T follicular helper cell (primary cell): Measurements from ENCODE around the gene MYO1D.
"Not testable (repeated sequence)": the region's sequence is repeated elsewhere in the genome, so short reads cannot be mapped to it uniquely, and the experiment has no call there.

Experiments used
- DNase-seq: peaks from one replicate; pipeline ENCODE4 v3.0.0-alpha.2; 2020; ENCODE audit warnings: low read depth

Gene MYO1D

GRCh38 chr17:32894245-32894644, 17.3 kb upstream of the MYO1D start:
- no peak for DNase-seq

GRCh38 chr17:32887410-32887809, 10.5 kb upstream of the MYO1D start:
- DNase-seq = not testable (repeated sequence)

- not testable (repeated sequence) for DNase-seq
Measured at GRCh38 chr17:32886951-32887350, 10.0 kb upstream of the MYO1D start.

GRCh38 chr17:32882734-32883133, 5.8 kb upstream of the MYO1D start:
- no peak for DNase-seq

GRCh38 chr17:32882029-32882428, 5.1 kb upstream of the MYO1D start:
- no peak for DNase-seq

- DNase-seq = no peak
Measured at GRCh38 chr17:32880671-32881453, 3.9 kb upstream of the MYO1D start.

GRCh38 chr17:32879134-32879533, 2.2 kb upstream of the MYO1D start:
- no peak for DNase-seq

GRCh38 chr17:32878211-32878610, 1.3 kb upstream of the MYO1D start:
- DNase-seq = no peak

GRCh38 chr17:32877164-32877764, 340 bp upstream of the MYO1D start:
- DNase-seq = peak; percentile 89

GRCh38 chr17:32875923-32876416, 954 bp downstream of the MYO1D start:
- no peak for DNase-seq

GRCh38 chr17:32875230-32875917, 1.6 kb downstream of the MYO1D start:
- DNase-seq = no peak

GRCh38 chr17:32873114-32873513, 3.8 kb downstream of the MYO1D start:
- no peak for DNase-seq

GRCh38 chr17:32871746-32872145, 5.2 kb downstream of the MYO1D start:
- no peak for DNase-seq

GRCh38 chr17:32870969-32871368, 6.0 kb downstream of the MYO1D start:
- no peak for DNase-seq

- DNase-seq = no peak
Measured at GRCh38 chr17:32870027-32870670, 6.8 kb downstream of the MYO1D start.

- DNase-seq = no peak
Measured at GRCh38 chr17:32869345-32870026, 7.4 kb downstream of the MYO1D start.

GRCh38 chr17:32865141-32865540, 11.8 kb downstream of the MYO1D start:
- no peak for DNase-seq

GRCh38 chr17:32863559-32863958, 13.4 kb downstream of the MYO1D start:
- DNase-seq = no peak

- no peak for DNase-seq
Measured at GRCh38 chr17:32862940-32863339, 14.0 kb downstream of the MYO1D start.

- DNase-seq = no peak
Measured at GRCh38 chr17:32861981-32862380, 14.9 kb downstream of the MYO1D start.

- no peak for DNase-seq
Measured at GRCh38 chr17:32859857-32860525, 16.9 kb downstream of the MYO1D start.
